ENCODE data around the gene CLIC5. TPM values are rescaled to one million over a fixed set of nuclear protein-coding genes. Genes with fewer than 3 reads are reported as not detected.

Gene CLIC5
- total RNA-seq, 4 donors from 2014 or later = under 0.01 to 5.1 (median 1.5) TPM

DNA sequence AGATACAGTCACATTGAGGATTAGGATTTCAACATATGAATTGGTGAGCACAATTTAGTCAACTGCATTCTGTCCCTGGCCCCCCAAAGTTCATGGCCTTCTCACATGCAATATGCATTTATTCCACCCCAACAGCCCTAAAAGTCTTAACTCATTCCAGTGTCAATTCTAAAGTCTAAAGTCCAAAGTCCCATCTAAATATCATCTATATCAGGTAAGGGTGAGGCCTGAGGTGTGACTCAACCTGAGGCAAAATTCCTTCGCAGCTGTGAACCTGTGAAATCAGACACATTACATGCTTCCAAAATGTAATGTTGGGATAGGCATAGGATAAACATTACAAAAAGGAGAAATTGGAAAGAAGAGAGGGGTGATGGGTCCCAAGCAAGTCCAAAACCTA lies 27.8 kb downstream of the CLIC5 start:
- Histone ChIP-seq H3K36me3 (no peaks in the 10 kb centered on the region), H3K4me1 (no peaks in the 10 kb centered on the region), H3K9me3 (no peaks in the 10 kb centered on the region), H3K27ac (no peak overlapping the region), H3K4me3 (no peak overlapping the region), H3K27me3 (no peaks in the 10 kb centered on the region)
- DNase-seq = no peak
- intact Hi-C loops (cut with DNase I; ENCODE audit: low total_unique reads) = no loop called here
- TF ChIP-seq, protein P1, sequence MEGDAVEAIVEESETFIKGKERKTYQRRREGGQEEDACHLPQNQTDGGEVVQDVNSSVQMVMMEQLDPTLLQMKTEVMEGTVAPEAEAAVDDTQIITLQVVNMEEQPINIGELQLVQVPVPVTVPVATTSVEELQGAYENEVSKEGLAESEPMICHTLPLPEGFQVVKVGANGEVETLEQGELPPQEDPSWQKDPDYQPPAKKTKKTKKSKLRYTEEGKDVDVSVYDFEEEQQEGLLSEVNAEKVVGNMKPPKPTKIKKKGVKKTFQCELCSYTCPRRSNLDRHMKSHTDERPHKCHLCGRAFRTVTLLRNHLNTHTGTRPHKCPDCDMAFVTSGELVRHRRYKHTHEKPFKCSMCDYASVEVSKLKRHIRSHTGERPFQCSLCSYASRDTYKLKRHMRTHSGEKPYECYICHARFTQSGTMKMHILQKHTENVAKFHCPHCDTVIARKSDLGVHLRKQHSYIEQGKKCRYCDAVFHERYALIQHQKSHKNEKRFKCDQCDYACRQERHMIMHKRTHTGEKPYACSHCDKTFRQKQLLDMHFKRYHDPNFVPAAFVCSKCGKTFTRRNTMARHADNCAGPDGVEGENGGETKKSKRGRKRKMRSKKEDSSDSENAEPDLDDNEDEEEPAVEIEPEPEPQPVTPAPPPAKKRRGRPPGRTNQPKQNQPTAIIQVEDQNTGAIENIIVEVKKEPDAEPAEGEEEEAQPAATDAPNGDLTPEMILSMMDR (IDR thresholded peaks at IDR 0.05) = no peak
- TF ChIP-seq POLR2A (IDR thresholded peaks at IDR 0.05) = no peak

DNA sequence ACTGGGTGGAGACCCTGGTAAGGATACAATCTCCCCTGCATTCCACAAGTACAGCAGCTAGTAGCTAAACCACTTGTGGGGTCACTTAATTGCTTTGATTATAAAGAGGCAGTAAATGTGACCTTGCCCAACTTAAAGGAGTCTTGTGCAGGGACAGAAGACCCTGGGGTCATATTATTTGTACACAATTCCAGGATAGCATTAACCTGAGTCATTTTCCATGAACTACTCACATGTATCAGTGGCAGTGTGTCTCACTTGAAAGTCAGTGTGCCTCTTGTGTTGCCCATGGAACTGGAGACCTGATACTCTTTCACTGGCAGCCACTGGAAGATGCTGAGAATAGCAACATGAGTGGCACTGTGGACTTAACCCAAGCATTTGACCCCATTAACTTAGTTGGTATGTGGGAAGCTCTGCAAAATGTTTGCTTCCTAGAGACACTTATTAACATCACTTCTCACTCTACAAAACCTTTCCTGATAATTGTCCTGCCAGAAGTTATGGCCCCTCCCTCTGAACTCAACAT lies 28.9 kb downstream of the CLIC5 start:
- H3K4me3 ChIP-seq = no peak overlapping the region
- intact Hi-C loops (cut with DNase I; ENCODE audit: low total_unique reads) = no loop called here
- no peaks in the 10 kb centered on the region for H3K27me3 ChIP-seq
- no peaks in the 10 kb centered on the region for H3K4me1 ChIP-seq
- no peak for TF ChIP-seq POLR2A (IDR thresholded peaks at IDR 0.05)
- TF ChIP-seq, protein P1 (IDR thresholded peaks at IDR 0.05) = no peak
- no peak for DNase-seq
- no peaks in the 10 kb centered on the region for H3K36me3 ChIP-seq
- no peak overlapping the region for H3K27ac ChIP-seq
- H3K9me3 ChIP-seq = no peaks in the 10 kb centered on the region

DNA sequence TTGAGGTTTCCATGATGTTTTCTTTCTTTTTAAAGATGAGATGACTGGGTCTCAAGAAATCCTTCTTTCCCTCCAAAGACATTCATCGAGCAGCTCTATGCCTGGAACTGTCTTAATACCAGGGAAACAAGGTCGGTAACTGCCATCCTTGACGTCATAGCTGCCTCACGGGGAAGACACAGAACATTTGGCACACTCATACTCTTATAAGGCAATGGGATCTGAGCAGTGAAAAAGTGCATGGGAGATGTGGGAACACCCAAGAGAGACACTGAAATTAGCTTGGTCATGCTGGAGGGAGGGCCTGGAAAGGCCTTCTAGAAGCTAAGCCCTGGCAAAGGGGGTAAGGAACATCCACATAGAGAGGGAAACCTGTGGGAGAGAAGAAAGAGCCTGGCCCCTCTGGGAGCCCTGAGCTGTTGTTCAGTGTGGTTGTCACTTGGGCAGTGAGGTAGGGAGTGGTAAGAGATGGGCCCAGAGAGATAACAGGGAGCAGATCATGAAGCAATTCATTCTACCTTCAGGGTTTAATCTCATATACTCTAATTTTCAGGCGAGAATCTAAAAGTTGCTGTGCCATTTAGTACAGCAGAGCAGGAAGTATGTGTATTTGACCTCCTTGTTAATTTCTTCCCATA lies 30.8 kb downstream of the CLIC5 start:
- Histone ChIP-seq H3K4me1 (no peaks in the 10 kb centered on the region), H3K9me3 (no peaks in the 10 kb centered on the region), H3K27ac (no peak overlapping the region), H3K4me3 (no peak overlapping the region), H3K36me3 (no peaks in the 10 kb centered on the region), H3K27me3 (no peaks in the 10 kb centered on the region)
- TF ChIP-seq, protein P1 (IDR thresholded peaks at IDR 0.05) = no peak
- TF ChIP-seq POLR2A (IDR thresholded peaks at IDR 0.05) = no peak
- intact Hi-C loops (cut with DNase I; ENCODE audit: low total_unique reads) = no loop called here
- no peak for DNase-seq

DNA sequence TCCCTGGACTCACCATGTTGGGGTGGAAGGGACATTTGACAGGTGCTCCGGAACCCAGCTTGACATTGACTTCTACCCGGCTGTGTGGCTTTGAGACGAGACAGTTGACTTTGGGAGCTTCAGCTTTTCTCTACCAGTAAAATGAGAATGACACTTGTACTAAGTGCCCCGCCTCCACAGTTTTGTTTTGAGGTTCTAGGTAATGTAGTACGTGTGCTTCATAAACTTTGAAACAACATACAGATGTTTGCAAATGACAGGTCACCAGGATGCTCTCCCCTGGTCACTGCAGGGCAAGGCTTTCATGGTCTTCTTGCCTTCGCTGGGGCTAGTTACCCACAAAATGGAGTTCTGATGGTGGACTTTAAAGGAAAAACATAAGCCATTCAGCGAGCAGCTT lies 31.3 kb downstream of the CLIC5 start:
- TF ChIP-seq POLR2A (IDR thresholded peaks at IDR 0.05) = no peak
- TF ChIP-seq, protein P1 (IDR thresholded peaks at IDR 0.05) = no peak
- Histone ChIP-seq H3K36me3 (no peaks in the 10 kb centered on the region), H3K27me3 (no peaks in the 10 kb centered on the region), H3K27ac (no peak overlapping the region), H3K4me3 (no peak overlapping the region), H3K9me3 (no peaks in the 10 kb centered on the region), H3K4me1 (no peaks in the 10 kb centered on the region)
- DNase-seq = no peak
- intact Hi-C loops (cut with DNase I; ENCODE audit: low total_unique reads) = no loop called here

DNA sequence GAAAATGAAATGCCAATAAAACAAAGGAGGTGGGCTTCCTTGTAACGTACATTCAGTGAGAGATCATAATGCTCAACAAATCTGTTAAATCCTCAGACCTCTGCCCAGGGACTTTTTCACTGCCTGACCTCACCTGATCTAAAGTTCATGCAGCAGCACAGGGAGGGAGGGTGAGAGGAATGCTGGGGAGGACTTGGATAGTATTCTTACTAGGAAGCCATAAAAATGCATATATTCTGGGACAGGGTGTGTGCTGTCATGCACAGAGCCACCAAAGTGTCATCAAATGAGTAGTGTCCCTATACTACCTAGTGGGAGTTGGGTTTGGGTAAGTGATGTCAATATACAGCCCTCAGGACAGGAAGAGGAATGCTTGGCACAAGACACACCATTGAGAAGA lies 32.6 kb downstream of the CLIC5 start:
- Histone ChIP-seq H3K9me3 (no peaks in the 10 kb centered on the region), H3K4me1 (no peaks in the 10 kb centered on the region), H3K36me3 (no peaks in the 10 kb centered on the region), H3K4me3 (no peak overlapping the region), H3K27me3 (no peaks in the 10 kb centered on the region), H3K27ac (no peak overlapping the region)
- intact Hi-C loops (cut with DNase I; ENCODE audit: low total_unique reads) = no loop called here
- TF ChIP-seq POLR2A (IDR thresholded peaks at IDR 0.05) = no peak
- TF ChIP-seq, protein P1 (IDR thresholded peaks at IDR 0.05) = no peak
- DNase-seq = no peak
